IPS-15b (cell line): ENCODE data around the gene ZNF48.
A peak's percentile ranks its signal among the peaks of the same experiment; 100 is the strongest.

Source experiments
- H3K27me3 ChIP-seq: one replicate; pipeline ENCODE4 v1.6.1; 2013; ENCODE audit warnings: low read length; ENCODE audit not compliant: control insufficient read depth, insufficient read depth
- H3K36me3 ChIP-seq: one replicate; pipeline ENCODE4 v1.6.1; 2013; ENCODE audit warnings: low read length; ENCODE audit not compliant: control insufficient read depth, insufficient read depth
- H3K4me1 ChIP-seq: one replicate; pipeline ENCODE4 v1.6.1; 2013; ENCODE audit warnings: mild to moderate bottlenecking, low read length; ENCODE audit not compliant: control insufficient read depth, insufficient read depth
- H3K4me3 ChIP-seq: one replicate; pipeline ENCODE4 v1.5.1; 2013; ENCODE audit warnings: low read depth, low read length
- H3K9ac ChIP-seq: one replicate; pipeline ENCODE4 v1.6.1; 2013; ENCODE audit warnings: low read depth, mild to moderate bottlenecking, low read length
- H3K9me3 ChIP-seq: one replicate; pipeline ENCODE4 v1.6.1; 2013; ENCODE audit warnings: mild to moderate bottlenecking, low read length; ENCODE audit not compliant: control insufficient read depth, insufficient read depth

The ZNF48 gene

DNA sequence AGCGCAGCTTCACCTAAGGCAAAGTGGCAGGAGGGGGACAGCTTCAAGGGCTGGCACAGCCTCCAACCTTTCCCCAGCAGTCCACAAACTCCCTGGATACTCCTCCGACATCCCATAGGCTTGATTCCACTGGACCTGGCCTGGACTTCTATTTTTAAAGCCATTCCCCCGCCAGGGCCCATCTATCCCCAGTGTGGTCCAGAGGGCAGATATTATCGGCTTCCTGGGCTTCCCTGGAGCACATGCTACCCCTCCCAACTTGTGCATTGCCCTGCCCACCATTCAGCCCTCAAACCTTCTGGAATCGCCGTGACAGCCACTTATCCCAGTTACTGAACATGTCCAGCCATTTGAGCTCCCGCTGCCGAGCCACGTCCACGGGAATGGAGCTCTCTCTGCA lies 30.0 kb upstream of the ZNF48 start:
- Histone ChIP-seq H3K9ac (no peak overlapping the region), H3K36me3 (no peaks in the 10 kb centered on the region), H3K4me3 (no peak overlapping the region), H3K27me3 (no peaks in the 10 kb centered on the region), H3K4me1 (peaks cover under 1% of the 10 kb centered on the region), H3K9me3 (no peaks in the 10 kb centered on the region)

DNA sequence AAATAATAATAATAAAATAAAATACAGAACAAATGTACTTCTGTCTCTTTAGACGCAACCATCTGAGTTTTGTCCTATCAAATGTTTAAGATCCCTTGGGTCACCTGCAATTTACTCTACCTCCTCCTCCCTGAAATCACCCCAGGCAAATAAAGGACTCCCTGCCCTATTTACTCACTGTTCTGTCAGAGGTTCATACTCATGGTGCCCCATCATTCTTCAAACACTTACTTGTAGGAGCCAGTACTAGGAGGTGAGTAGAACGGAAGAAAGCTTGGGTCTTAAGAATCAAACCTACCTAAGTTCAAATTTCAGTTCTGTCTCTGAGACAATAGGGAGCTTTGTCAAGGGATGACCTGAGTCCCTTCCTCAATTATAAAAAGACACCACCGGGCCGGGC lies 28.7 kb upstream of the ZNF48 start:
- no peak overlapping the region for H3K4me3 ChIP-seq
- no peaks in the 10 kb centered on the region for H3K36me3 ChIP-seq
- H3K9ac ChIP-seq, result no peak overlapping the region
- no peaks in the 10 kb centered on the region for H3K4me1 ChIP-seq
- H3K27me3 ChIP-seq, result no peaks in the 10 kb centered on the region
- no peaks in the 10 kb centered on the region for H3K9me3 ChIP-seq

DNA sequence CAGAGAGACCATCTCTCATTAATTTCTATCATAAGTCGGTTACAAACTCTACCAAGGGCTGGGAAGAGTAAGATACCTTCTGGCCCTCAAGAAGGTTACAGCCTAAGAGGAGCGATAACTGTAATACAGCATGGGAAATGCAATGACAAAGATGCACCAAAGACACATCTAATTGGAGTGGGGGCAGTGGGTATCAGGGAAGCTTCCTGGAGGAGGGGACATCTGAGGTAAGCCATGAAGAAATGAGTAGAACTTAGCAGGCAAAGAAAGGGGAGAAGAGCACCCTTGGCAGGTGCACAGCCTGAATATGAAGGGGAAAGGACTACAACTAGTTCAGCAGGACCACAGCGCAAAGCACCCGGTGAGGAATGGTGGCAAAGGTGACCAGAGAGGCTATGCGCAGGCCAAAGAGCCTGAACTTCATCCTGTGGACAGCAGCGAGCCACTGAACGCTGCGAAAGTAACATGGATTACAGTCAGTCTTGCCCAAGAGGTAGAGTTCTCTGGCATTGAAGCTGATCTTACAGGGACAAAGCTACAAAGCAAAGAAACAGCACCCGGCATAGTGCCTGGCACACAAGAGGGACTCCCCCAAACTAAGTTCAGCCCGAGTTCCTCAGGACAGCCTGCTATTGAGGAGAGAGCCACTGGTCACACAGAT lies 27.7 kb upstream of the ZNF48 start:
- Histone ChIP-seq H3K4me1 (no peaks in the 10 kb centered on the region), H3K9me3 (no peaks in the 10 kb centered on the region), H3K9ac (peak overlapping the region; percentile 3), H3K27me3 (no peaks in the 10 kb centered on the region), H3K36me3 (no peaks in the 10 kb centered on the region), H3K4me3 (peak overlapping the region; percentile 6)

DNA sequence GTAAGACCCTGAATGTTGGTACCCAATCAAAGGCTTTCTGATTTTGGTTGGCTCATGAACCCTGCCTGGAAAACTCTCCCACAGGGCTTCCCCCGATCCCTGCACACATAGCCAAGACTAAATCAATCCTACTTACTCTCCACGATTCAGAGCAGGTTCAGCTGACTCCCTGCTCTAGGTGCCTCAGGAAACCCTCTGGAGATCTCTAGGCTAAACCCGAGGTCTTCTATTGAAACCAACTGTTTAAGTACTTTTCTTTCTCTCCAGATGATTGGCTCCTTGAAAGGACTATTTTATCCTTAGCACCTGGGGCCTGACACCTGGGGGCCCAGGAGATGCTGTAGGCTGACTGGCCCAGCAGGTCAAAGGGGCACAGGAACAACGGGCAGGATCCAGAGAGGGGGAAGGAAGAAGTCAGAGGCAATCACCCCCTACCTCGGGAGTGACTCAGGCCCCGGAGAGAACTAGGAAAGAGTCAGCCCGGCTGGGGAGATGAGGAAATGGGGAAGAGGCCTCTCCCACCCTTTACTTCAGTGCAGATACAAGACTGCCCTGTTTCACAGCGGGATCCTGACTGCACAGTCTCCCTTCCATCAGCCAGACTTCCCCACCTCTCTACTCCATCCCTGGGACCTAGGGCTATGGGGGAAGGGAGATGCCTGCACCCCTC lies 27.0 kb upstream of the ZNF48 start:
- no peaks in the 10 kb centered on the region for H3K36me3 ChIP-seq
- no peak overlapping the region for H3K9ac ChIP-seq
- peak overlapping the region; percentile 79 for H3K4me3 ChIP-seq
- H3K4me1 ChIP-seq, result no peaks in the 10 kb centered on the region
- no peaks in the 10 kb centered on the region for H3K9me3 ChIP-seq
- H3K27me3 ChIP-seq, result no peaks in the 10 kb centered on the region

GRCh38 chr16:30368792-30369090 lies 26.5 kb upstream of the ZNF48 start:
- Histone ChIP-seq H3K4me1 (no peaks in the 10 kb centered on the region), H3K4me3 (peak overlapping the region; percentile 79), H3K9ac (no peak overlapping the region), H3K36me3 (no peaks in the 10 kb centered on the region), H3K27me3 (no peaks in the 10 kb centered on the region), H3K9me3 (no peaks in the 10 kb centered on the region)

DNA sequence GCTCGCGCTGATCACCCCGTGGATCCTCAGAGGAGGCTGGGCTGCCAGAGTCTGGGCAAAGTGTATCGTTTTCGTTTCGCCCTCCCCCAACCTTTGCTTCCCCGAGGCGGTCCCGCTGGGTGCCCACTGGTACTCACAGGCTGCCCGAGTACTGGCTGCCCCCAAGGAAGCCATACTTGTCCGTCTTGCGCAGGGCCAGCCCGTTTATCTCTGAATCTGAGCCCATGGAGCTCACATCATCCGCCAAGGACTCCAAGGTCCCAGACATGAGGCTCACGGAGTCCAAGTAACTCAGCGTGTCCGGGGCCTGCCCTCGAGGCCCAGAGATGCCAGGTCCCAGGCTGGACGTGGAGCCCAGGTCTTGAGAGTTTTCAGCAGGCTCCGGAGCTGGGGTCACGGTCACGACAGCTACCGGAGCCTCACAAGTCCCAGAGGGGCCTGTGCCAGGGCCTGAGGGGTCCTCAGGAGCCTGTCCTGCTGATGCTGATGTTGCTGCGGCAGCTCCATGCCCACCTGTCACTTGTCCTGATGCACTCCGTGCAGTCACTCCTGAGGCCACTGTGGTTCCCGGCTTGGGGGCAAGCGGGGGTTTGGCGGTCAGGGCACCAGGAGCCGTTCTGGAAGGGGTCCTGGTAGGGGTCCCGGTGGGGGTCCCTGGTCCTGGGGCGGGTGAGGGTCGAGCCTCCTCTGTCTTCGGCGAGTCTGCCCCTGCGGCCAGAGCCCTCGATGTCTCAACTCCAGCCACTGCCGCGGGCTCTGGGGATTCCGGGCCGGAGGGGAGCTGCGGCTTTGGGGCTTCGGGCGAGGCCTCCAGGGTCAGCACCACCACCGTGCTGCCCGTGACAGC lies 25.9 kb upstream of the ZNF48 start:
- H3K9ac ChIP-seq, result peak overlapping the region; percentile 47
- H3K4me1 ChIP-seq, result no peaks in the 10 kb centered on the region
- H3K27me3 ChIP-seq, result no peaks in the 10 kb centered on the region
- H3K4me3 ChIP-seq, result peak overlapping the region; percentile 79
- H3K9me3 ChIP-seq, result no peaks in the 10 kb centered on the region
- H3K36me3 ChIP-seq, result no peaks in the 10 kb centered on the region

GRCh38 chr16:30369938-30370455 lies 25.2 kb upstream of the ZNF48 start:
- Histone ChIP-seq H3K9ac (no peak overlapping the region), H3K4me1 (no peaks in the 10 kb centered on the region), H3K27me3 (no peaks in the 10 kb centered on the region), H3K36me3 (no peaks in the 10 kb centered on the region), H3K4me3 (peak overlapping the region; percentile 79), H3K9me3 (no peaks in the 10 kb centered on the region)

- Histone ChIP-seq H3K9me3 (no peaks in the 10 kb centered on the region), H3K4me1 (no peaks in the 10 kb centered on the region), H3K4me3 (peak within 1 kb of the TSS; percentile 79), H3K9ac (no peak within 1 kb of the TSS), H3K36me3 (no peaks in the 10 kb centered on the region), H3K27me3 (no peaks in the 10 kb centered on the region)
These were observed 24.6 kb upstream of the ZNF48 start, which contains the start of gene TBC1D10B for GRCh38 chr16:30370456-30371247. TSS of gene TBC1D10B (minus strand) at chr16:30370494. CDS start at chr16:30370183, 311 bp downstream.

- Histone ChIP-seq H3K9ac (no peak overlapping the region), H3K4me3 (peak overlapping the region; percentile 50), H3K9me3 (no peaks in the 10 kb centered on the region), H3K4me1 (no peaks in the 10 kb centered on the region), H3K36me3 (no peaks in the 10 kb centered on the region), H3K27me3 (no peaks in the 10 kb centered on the region)
These were observed 23.9 kb upstream of the ZNF48 start for GRCh38 chr16:30371248-30371816.

DNA sequence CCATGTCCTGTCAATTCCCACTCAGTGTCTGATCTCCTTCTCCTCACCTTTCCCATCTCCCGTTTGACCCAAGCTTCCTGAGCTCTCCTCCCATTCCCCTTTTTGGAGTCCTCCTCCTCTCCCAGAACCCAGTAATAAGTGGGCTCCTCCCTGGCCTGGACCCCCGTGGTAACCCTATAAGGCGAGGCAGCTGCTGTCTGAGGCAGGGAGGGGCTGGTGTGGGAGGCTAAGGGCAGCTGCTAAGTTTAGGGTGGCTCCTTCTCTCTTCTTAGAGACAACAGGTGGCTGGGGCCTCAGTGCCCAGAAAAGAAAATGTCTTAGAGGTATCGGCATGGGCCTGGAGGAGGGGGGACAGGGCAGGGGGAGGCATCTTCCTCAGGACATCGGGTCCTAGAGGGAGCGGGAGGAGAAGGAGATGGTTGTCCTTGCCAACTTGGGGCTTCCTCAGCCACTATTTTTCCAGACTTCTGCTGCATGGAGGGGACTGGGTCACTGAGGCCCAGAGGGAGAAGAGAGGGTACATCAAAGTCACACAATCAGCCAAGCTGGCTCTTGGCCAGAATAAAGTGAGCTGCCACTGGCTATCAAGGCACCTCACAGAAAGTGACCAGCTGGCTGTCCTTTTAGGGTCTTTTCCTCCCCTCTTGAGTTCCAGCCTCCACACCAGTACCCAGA lies 23.0 kb upstream of the ZNF48 start:
- Histone ChIP-seq H3K9me3 (no peaks in the 10 kb centered on the region), H3K27me3 (no peaks in the 10 kb centered on the region), H3K4me3 (no peak overlapping the region), H3K4me1 (no peaks in the 10 kb centered on the region), H3K9ac (no peak overlapping the region), H3K36me3 (no peaks in the 10 kb centered on the region)
